ENCODE results near the gene VAV3.

The VAV3 gene

GRCh38 chr1:107940017-107940577 lies 24.9 kb downstream of the VAV3 start:
- TF ChIP-seq, protein P1, sequence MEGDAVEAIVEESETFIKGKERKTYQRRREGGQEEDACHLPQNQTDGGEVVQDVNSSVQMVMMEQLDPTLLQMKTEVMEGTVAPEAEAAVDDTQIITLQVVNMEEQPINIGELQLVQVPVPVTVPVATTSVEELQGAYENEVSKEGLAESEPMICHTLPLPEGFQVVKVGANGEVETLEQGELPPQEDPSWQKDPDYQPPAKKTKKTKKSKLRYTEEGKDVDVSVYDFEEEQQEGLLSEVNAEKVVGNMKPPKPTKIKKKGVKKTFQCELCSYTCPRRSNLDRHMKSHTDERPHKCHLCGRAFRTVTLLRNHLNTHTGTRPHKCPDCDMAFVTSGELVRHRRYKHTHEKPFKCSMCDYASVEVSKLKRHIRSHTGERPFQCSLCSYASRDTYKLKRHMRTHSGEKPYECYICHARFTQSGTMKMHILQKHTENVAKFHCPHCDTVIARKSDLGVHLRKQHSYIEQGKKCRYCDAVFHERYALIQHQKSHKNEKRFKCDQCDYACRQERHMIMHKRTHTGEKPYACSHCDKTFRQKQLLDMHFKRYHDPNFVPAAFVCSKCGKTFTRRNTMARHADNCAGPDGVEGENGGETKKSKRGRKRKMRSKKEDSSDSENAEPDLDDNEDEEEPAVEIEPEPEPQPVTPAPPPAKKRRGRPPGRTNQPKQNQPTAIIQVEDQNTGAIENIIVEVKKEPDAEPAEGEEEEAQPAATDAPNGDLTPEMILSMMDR (IDR thresholded peaks at IDR 0.05; ENCODE audit: low read length, missing control alignments), result no peak
- no peak overlapping the region for H3K4me3 ChIP-seq (replicated peaks; ENCODE audit: low read depth, low read length)
- no peak for DNase-seq (ENCODE audit: low read depth)

DNA sequence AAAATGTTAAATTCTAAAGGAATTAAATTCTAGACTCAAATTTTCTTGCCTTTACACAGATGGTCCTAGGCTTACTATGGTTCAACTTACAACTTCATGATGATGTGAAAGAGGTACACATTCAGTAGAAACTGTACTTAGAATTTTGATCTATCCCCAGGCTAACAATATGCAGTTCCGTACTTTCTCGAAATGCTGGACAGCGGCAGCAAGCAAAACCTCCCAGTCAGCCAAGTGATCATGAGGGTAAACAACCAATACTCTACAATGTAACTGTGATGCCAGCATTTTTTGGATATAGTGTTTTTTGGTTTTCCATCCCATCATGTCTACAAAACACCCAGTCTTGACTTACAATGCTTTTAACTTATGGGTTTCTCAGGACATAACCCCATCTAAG lies 25.7 kb downstream of the VAV3 start:
- no peak for DNase-seq (ENCODE audit: low read depth)
- no peak overlapping the region for H3K4me3 ChIP-seq (replicated peaks; ENCODE audit: low read depth, low read length)
- TF ChIP-seq, protein P1 (IDR thresholded peaks at IDR 0.05; ENCODE audit: low read length, missing control alignments), result no peak

- TF ChIP-seq, protein P1 (IDR thresholded peaks at IDR 0.05; ENCODE audit: low read length, missing control alignments), result no peak
- peak; percentile 95 for DNase-seq (ENCODE audit: low read depth)
- H3K4me3 ChIP-seq (replicated peaks; ENCODE audit: low read depth, low read length), result no peak overlapping the region
These were observed 28.2 kb downstream of the VAV3 start for GRCh38 chr1:107936498-107937481.

GRCh38 chr1:107935396-107936064 lies 29.4 kb downstream of the VAV3 start:
- no peak for DNase-seq (ENCODE audit: low read depth)
- H3K4me3 ChIP-seq (replicated peaks; ENCODE audit: low read depth, low read length), result no peak overlapping the region
- TF ChIP-seq, protein P1 (IDR thresholded peaks at IDR 0.05; ENCODE audit: low read length, missing control alignments), result no peak

DNA sequence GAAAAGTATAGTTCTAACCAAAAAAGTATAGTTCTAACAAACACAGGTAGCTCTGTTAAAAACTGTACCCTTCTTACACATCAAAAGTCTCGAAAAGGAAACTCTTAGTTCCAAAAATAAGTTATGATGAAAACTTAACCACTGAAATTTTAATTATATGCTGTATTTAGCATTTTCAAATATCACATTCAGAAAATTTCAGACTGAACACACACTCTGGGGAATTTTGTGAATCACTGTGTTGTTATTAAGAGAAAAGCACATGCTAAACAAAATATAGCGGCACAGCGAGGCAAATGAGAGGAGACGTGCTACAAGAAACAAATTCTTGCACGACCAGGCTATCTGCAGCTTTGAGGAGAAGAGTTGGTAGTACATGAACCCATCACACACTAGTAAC lies 30.4 kb downstream of the VAV3 start:
- TF ChIP-seq, protein P1 (IDR thresholded peaks at IDR 0.05; ENCODE audit: low read length, missing control alignments), result no peak
- no peak overlapping the region for H3K4me3 ChIP-seq (replicated peaks; ENCODE audit: low read depth, low read length)
- DNase-seq (ENCODE audit: low read depth), result no peak

DNA sequence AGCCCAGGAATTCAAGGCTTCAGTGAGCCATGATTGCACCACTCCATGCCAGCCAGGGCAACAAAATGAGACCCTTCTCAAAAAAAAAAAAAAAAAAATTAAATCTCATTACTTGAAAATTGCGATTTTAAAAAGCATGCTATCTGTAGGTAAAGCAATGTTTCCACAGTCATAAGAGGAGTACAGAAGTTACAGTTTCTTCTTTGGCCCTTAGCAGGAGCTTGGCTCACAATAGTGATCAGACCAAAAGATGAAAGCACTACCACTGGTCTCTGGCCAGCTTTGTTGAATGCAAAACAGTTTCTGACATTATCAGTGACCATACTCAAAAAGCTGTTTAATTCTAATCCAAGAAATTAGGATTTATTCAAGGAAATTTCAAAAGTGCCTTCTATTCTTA lies 31.2 kb downstream of the VAV3 start:
- DNase-seq (ENCODE audit: low read depth), result no peak
- no peak overlapping the region for H3K4me3 ChIP-seq (replicated peaks; ENCODE audit: low read depth, low read length)
- TF ChIP-seq, protein P1 (IDR thresholded peaks at IDR 0.05; ENCODE audit: low read length, missing control alignments), result no peak
